ENCODE measurements around the gene KCNK2.

Gene KCNK2

GRCh38 chr1:215115760-215116159 is 33.2 kb downstream of the KCNK2 start:
- TF ChIP-seq CTCF (conservative IDR thresholded peaks at IDR 0.05; ENCODE audit: low read depth, low read length) = no peak
- H3K4me1 ChIP-seq (ENCODE audit: low read depth, poor library complexity, severe bottlenecking) = no peaks in the 10 kb centered on the region
- H4K20me1 ChIP-seq (ENCODE audit: insufficient read depth) = no peaks in the 10 kb centered on the region
- H3K4me3 ChIP-seq (IDR thresholded peaks at IDR 0.05; ENCODE audit: insufficient read depth, low read depth, low read length) = no peak overlapping the region
- no peaks in the 10 kb centered on the region for H3K27me3 ChIP-seq (ENCODE audit: insufficient read depth, low read depth)
- H3K27ac ChIP-seq = no peak overlapping the region
- no peak overlapping the region for H3K4me2 ChIP-seq
- no peaks in the 10 kb centered on the region for H3K36me3 ChIP-seq (ENCODE audit: insufficient read depth)
- no peak overlapping the region for H3K9ac ChIP-seq
- H2AFZ ChIP-seq (ENCODE audit: low read depth) = no peak overlapping the region
- H3K79me2 ChIP-seq (ENCODE audit: insufficient read depth, low read depth) = no peaks in the 10 kb centered on the region

DNA sequence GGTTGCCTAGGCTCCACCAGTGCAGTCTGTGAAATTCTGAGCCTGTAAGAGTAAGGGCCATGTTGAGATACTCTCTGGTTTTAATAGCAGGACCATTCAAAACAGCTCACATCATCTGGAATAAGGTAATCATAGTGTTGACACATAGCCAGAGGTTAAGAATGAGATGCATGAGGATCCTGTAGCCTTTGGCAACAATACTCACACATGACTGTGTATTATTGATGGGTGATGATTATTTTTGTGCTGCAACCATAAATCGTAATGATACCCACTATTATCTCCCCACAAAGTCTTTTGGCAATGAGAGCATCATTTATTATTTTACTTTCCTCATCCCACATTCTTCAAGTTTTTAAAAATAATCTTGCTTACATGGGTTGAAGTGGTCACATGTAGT is 35.5 kb downstream of the KCNK2 start:
- Histone ChIP-seq H3K4me2 (no peak overlapping the region), H3K4me3 (IDR thresholded peaks at IDR 0.05; ENCODE audit: insufficient read depth, low read depth, low read length) (no peak overlapping the region), H3K27me3 (ENCODE audit: insufficient read depth, low read depth) (no peaks in the 10 kb centered on the region), H4K20me1 (ENCODE audit: insufficient read depth) (no peaks in the 10 kb centered on the region), H2AFZ (ENCODE audit: low read depth) (no peak overlapping the region), H3K9ac (no peak overlapping the region), H3K36me3 (ENCODE audit: insufficient read depth) (no peaks in the 10 kb centered on the region), H3K79me2 (ENCODE audit: insufficient read depth, low read depth) (no peaks in the 10 kb centered on the region), H3K4me1 (ENCODE audit: low read depth, poor library complexity, severe bottlenecking) (no peaks in the 10 kb centered on the region), H3K27ac (no peak overlapping the region)
- TF ChIP-seq CTCF (conservative IDR thresholded peaks at IDR 0.05; ENCODE audit: low read depth, low read length) = no peak

DNA sequence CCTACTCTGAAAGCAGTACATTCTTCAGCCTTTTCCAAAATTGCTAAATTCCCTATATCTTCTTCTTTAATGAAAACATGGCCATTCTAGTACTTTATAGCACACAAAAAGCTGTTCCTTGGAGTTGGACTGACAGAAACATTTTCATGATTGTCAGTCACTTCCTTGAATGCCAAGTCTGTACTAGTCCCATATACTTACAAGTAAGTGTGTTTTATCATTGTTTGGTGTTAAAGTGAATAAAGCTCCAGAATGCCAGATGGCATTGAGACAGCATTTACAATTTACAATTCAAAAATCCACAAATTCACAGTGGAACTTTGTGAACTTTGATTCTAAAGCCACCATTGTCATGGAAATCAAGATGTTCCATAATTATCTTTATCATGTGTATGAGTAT is 36.5 kb downstream of the KCNK2 start:
- Histone ChIP-seq H3K9ac (no peak overlapping the region), H3K27ac (no peak overlapping the region), H2AFZ (ENCODE audit: low read depth) (no peak overlapping the region), H4K20me1 (ENCODE audit: insufficient read depth) (no peaks in the 10 kb centered on the region), H3K79me2 (ENCODE audit: insufficient read depth, low read depth) (no peaks in the 10 kb centered on the region), H3K4me3 (IDR thresholded peaks at IDR 0.05; ENCODE audit: insufficient read depth, low read depth, low read length) (no peak overlapping the region), H3K4me2 (no peak overlapping the region), H3K36me3 (ENCODE audit: insufficient read depth) (no peaks in the 10 kb centered on the region), H3K4me1 (ENCODE audit: low read depth, poor library complexity, severe bottlenecking) (no peaks in the 10 kb centered on the region), H3K27me3 (ENCODE audit: insufficient read depth, low read depth) (no peaks in the 10 kb centered on the region)
- TF ChIP-seq CTCF (conservative IDR thresholded peaks at IDR 0.05; ENCODE audit: low read depth, low read length) = no peak

DNA sequence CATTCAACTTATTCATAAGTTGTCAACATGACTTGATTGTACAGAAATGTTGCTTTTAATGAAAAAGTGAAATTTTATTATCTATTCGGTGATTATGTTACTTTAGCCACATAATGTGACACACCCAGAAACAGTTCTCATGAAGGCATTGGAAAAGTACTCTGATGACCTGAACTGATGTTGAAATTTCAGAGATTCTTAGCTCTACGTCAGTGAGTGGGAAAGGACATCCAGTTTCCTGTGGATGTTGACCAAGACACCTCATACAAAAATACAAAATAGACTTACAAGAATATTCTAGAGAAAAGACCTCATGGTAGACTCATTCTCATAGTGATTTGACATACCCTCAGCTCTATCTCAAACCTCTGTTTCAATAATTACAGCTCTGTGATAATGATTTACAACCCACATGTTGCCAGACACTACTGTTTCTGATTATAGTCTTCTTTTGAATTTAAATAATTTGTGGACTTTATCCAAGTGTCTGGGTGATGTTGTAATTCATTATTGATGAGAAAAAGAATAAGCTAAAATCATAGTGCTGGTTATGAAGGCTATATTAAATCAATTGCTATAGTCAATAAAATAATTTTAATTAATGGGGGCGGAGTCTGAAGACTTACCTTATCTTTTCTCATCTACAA is 37.3 kb downstream of the KCNK2 start:
- H3K4me1 ChIP-seq (ENCODE audit: low read depth, poor library complexity, severe bottlenecking) = no peaks in the 10 kb centered on the region
- no peak for TF ChIP-seq CTCF (conservative IDR thresholded peaks at IDR 0.05; ENCODE audit: low read depth, low read length)
- no peak overlapping the region for H3K9ac ChIP-seq
- no peaks in the 10 kb centered on the region for H4K20me1 ChIP-seq (ENCODE audit: insufficient read depth)
- H2AFZ ChIP-seq (ENCODE audit: low read depth) = no peak overlapping the region
- no peak overlapping the region for H3K4me3 ChIP-seq (IDR thresholded peaks at IDR 0.05; ENCODE audit: insufficient read depth, low read depth, low read length)
- no peaks in the 10 kb centered on the region for H3K36me3 ChIP-seq (ENCODE audit: insufficient read depth)
- H3K27me3 ChIP-seq (ENCODE audit: insufficient read depth, low read depth) = no peaks in the 10 kb centered on the region
- H3K27ac ChIP-seq = no peak overlapping the region
- no peaks in the 10 kb centered on the region for H3K79me2 ChIP-seq (ENCODE audit: insufficient read depth, low read depth)
- no peak overlapping the region for H3K4me2 ChIP-seq
